NB4 (cell line): ENCODE results near the gene ADCY2.

ENCODE experiments used
- DNase-seq: peaks from one replicate; pipeline ENCODE4 v3.0.0; 2010; ENCODE audit warnings: low read depth
- H3K4me3 ChIP-seq: one replicate; pipeline ENCODE4 v1.5.1; 2011; ENCODE audit warnings: mild to moderate bottlenecking, low read depth, low read length, moderate library complexity
- MAX ChIP-seq: IDR thresholded peaks from 2 replicates; pipeline ENCODE4 v1.6.1; 2011; ENCODE audit warnings: low read depth, low read length
- MYC ChIP-seq: IDR thresholded peaks from 2 replicates; pipeline ENCODE4 v1.6.1; 2011; ENCODE audit warnings: low read depth, low read length
- POLR2A ChIP-seq: IDR thresholded peaks from 2 replicates; pipeline ENCODE4 v1.6.1; 2011; ENCODE audit warnings: mild to moderate bottlenecking; ENCODE audit not compliant: insufficient read length; ENCODE audit errors: extremely low read depth
- TF ChIP-seq, protein P1 (sequence below): IDR thresholded peaks from one replicate; pipeline ENCODE4 v1.5.1; 2012; ENCODE audit warnings: low read depth, low read length

ADCY2 gene

DNA sequence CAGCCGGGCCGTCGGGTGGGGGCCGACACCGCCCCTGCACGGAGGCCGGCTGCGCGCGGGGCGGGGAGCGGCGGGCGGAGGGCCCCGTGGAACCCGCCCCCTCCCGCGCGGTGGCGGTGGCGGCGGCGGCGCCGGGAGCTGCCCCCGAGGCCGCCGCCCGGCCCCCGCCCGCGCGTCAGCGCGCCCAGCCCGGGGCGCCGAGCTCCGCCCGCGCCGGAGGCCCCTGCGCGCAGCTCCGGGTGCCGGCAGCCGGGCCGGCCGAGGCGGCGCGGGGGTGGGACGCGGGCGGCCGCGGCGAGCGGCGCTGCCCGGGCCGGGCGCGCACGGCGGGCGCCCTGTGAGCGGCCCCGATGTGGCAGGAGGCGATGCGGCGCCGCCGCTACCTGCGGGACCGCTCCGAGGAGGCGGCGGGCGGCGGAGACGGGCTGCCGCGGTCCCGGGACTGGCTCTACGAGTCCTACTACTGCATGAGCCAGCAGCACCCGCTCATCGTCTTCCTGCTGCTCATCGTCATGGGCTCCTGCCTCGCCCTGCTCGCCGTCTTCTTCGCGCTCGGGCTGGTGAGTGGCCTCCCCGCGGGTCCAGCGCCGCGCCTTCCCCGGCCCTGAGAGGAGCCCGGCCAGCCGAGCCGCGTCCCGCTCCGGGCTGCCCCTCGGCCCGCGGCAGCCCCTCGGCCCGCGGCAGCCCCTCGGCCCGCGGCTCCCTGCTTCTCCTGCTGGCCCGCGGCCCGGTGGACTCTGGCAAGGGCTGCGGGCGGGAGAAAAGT, at the start of gene ADCY2:
ADCY2 (plus strand) TSS at position 192 of the 766 bp plus-strand sequence; CDS start at position 351, 159 bp downstream.
- no peak for DNase-seq
- H3K4me3 ChIP-seq, result no peak within 1 kb of the TSS
- TF ChIP-seq MAX (no peak), POLR2A (no peak), MYC (no peak)
- TF ChIP-seq, protein P1, sequence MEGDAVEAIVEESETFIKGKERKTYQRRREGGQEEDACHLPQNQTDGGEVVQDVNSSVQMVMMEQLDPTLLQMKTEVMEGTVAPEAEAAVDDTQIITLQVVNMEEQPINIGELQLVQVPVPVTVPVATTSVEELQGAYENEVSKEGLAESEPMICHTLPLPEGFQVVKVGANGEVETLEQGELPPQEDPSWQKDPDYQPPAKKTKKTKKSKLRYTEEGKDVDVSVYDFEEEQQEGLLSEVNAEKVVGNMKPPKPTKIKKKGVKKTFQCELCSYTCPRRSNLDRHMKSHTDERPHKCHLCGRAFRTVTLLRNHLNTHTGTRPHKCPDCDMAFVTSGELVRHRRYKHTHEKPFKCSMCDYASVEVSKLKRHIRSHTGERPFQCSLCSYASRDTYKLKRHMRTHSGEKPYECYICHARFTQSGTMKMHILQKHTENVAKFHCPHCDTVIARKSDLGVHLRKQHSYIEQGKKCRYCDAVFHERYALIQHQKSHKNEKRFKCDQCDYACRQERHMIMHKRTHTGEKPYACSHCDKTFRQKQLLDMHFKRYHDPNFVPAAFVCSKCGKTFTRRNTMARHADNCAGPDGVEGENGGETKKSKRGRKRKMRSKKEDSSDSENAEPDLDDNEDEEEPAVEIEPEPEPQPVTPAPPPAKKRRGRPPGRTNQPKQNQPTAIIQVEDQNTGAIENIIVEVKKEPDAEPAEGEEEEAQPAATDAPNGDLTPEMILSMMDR, result no peak

- TF ChIP-seq MYC (no peak), MAX (no peak), POLR2A (no peak)
- TF ChIP-seq, protein P1, result no peak
- no peak for DNase-seq
- no peak overlapping the region for H3K4me3 ChIP-seq
These were observed 48.6 kb upstream of the ADCY2 start for GRCh38 chr5:7347377-7347776.

DNA sequence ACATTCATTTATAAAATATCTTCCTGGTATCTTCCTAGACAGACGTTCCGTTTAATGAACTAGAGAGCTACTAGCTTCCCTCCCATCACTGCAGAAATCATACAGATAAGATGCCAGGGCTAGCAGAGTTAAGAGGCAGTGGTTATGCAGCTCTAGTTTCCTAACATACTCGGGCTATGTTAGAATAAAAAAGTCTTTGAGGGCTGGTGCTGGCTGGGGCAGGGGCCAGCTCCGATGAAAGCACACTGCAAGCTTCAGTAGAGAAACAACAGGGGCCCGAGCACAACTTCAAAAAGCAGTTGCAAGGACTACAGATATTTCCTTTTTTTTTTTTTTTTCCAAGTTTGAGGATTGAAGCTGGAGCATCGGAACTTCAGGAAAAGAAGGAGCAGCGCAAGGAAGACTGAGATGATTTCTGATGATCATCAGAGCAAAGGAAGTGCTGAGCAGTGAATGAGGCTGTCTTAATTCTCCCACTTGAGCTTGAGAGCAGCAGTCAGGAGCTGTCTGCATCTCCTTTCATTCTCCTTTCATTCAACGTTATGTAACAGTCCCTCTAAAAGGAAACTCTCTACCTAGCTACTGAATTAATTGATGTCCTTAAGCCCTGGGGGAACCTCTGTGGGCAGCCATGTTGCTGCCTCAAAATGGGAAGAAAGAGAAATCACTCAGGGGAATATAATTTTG, 47.6 kb upstream of the ADCY2 start:
- TF ChIP-seq MYC (no peak), MAX (no peak), POLR2A (no peak)
- TF ChIP-seq, protein P1, result no peak
- H3K4me3 ChIP-seq, result no peak overlapping the region
- DNase-seq, result no peak

GRCh38 chr5:7361593-7361992, 34.3 kb upstream of the ADCY2 start:
- no peak for TF ChIP-seq MAX
- TF ChIP-seq MYC, result no peak
- TF ChIP-seq, protein P1, result no peak
- TF ChIP-seq POLR2A, result no peak
- no peak overlapping the region for H3K4me3 ChIP-seq

GRCh38 chr5:7363067-7363677, 32.8 kb upstream of the ADCY2 start:
- TF ChIP-seq, protein P1, result no peak
- no peak for TF ChIP-seq MAX
- no peak for TF ChIP-seq POLR2A
- TF ChIP-seq MYC, result no peak
- DNase-seq, result no peak
- H3K4me3 ChIP-seq, result no peak overlapping the region

More at GRCh38 chr5:7361593-7361992, 34.3 kb upstream of the ADCY2 start:
- no peak for DNase-seq
